Stimulated activated CD4-positive, alpha-beta T cell treated with anti-CD3 and anti-CD28 coated beads, Interleukin-15, amount 100 ng/mL, for 1 hour (primary cell): ENCODE measurements around the gene PEX11A.

ENCODE experiments used
- DNase-seq, 2 donors: peaks; one replicate each; pipeline ENCODE4 v3.0.0-alpha.2; 2020; ENCODE audit warnings: low read depth in 1 of 2, low spot score in 1 of 2

Gene PEX11A

GRCh38 chr15:89656116-89656815 is 34.3 kb downstream of the PEX11A start:
- no peak for DNase-seq

- no peak for DNase-seq
These were observed 35.4 kb downstream of the PEX11A start, which contains the start of gene KIF7 for GRCh38 chr15:89654847-89655805. Gene KIF7, minus strand, starts transcription at chr15:89655467. Its CDS starts 2,537 bp downstream, at chr15:89652930.

- DNase-seq: no peak
These were observed 36.2 kb downstream of the PEX11A start for GRCh38 chr15:89654301-89654761.

- no peak for DNase-seq
These were observed 37.0 kb downstream of the PEX11A start for GRCh38 chr15:89653578-89653977.

GRCh38 chr15:89652666-89653065 is 37.9 kb downstream of the PEX11A start:
- no peak for DNase-seq

GRCh38 chr15:89652131-89652530 is 38.4 kb downstream of the PEX11A start:
- DNase-seq: no peak

- DNase-seq: no peak
These were observed 40.8 kb downstream of the PEX11A start for GRCh38 chr15:89649716-89650115.

GRCh38 chr15:89649013-89649625 is 41.4 kb downstream of the PEX11A start:
- no peak for DNase-seq

- DNase-seq: no peak
These were observed 42.2 kb downstream of the PEX11A start for GRCh38 chr15:89648106-89649012.

GRCh38 chr15:89647191-89647851 is 43.2 kb downstream of the PEX11A start:
- DNase-seq: peak in 1 of 2 donors; percentile 44

- no peak for DNase-seq
These were observed 44.0 kb downstream of the PEX11A start for GRCh38 chr15:89646416-89647141.

GRCh38 chr15:89645680-89646079 is 44.9 kb downstream of the PEX11A start:
- no peak for DNase-seq

GRCh38 chr15:89642106-89642505 is 48.4 kb downstream of the PEX11A start:
- DNase-seq: no peak

GRCh38 chr15:89641053-89641452 is 49.5 kb downstream of the PEX11A start:
- no peak for DNase-seq

GRCh38 chr15:89640245-89640644 is 50.3 kb downstream of the PEX11A start:
- DNase-seq: no peak

- DNase-seq: no peak
These were observed 57.0 kb downstream of the PEX11A start for GRCh38 chr15:89633585-89633984.

GRCh38 chr15:89632563-89633430 is 57.8 kb downstream of the PEX11A start:
- DNase-seq: no peak

- no peak for DNase-seq
These were observed 58.7 kb downstream of the PEX11A start for GRCh38 chr15:89631902-89632264.
